Fibroblast of skin of scalp (primary cell): Measurements from ENCODE around the gene ADRA2C.

Source experiments
- DNase-seq: peaks from one replicate; pipeline ENCODE4 v3.0.0-alpha.2; 2013

Gene ADRA2C

DNA sequence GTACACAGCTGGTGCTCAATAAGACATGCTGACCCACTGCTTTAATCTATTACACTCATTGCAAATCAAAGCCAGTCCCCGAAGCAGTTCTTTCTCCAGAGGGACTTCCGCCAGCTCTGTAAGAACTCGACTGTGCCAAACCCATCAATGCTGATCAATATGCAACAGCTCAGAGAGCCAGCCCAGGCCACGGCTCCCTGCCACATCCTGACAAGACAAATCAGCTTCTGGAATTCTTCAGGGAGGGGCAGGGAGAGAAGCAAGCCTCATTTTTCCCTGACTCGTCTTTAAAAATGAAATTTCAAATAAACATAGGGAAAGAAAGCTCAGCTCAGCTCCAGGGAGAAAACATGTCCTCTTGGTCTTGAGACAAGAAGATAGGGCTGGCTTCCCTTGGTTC lies 5.3 kb upstream of the ADRA2C start:
- DNase-seq, result no peak

DNA sequence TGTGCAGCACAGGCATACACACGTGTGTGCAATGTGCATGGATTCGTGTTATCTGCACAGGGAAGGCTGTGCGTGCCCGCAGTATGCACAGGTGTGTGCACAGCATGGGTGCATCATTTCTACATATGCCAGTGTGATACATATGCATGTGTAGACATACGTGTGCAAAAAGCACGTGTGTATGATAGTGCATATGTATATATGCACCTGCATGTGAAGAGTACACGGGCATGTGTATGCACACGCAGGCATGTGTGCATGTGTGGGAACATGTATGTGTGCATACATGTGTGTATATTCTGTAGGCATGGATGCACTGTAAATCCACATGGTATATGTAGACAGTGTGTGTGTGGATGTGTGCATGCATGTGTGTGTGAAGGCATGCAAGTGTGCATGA lies 3.9 kb upstream of the ADRA2C start:
- no peak for DNase-seq

DNA sequence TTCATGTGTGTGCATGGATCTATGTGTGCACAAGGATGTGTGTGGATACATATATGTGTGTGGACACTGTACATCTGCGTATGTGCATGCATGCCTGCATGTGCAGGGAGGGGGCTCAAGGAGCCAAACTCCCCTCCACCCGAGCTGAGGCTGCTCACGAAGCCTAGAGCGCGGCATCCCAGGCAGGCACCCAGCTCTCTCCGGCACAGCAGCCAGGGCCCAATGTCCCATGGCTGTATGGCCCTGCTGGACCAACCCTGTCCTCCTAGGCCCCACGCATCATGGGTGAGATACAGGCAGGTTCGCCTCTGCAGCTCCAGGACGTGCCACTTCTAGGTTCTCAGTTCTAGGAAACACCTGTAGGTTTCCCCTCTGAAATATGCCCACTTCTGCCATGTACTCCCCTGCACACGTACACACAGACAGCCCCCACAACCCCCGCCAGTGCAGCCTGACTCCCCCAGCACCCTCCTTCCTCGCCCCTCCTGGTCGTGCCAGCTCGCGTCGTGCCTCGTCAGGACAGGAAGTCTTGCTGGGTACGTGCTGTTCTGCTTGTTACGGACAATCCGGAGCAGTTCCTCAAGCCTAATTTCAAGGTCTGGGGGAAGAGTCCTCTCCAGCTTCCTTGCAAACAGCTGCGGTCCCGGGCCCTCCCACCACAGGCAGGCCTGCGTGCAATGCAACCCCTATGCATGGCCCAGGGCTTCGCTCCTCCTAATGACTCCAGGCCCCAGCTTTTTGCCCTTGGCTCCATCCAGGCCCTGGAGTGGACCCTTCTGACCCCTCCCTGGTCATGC lies 3.2 kb upstream of the ADRA2C start:
- no peak for DNase-seq

DNA sequence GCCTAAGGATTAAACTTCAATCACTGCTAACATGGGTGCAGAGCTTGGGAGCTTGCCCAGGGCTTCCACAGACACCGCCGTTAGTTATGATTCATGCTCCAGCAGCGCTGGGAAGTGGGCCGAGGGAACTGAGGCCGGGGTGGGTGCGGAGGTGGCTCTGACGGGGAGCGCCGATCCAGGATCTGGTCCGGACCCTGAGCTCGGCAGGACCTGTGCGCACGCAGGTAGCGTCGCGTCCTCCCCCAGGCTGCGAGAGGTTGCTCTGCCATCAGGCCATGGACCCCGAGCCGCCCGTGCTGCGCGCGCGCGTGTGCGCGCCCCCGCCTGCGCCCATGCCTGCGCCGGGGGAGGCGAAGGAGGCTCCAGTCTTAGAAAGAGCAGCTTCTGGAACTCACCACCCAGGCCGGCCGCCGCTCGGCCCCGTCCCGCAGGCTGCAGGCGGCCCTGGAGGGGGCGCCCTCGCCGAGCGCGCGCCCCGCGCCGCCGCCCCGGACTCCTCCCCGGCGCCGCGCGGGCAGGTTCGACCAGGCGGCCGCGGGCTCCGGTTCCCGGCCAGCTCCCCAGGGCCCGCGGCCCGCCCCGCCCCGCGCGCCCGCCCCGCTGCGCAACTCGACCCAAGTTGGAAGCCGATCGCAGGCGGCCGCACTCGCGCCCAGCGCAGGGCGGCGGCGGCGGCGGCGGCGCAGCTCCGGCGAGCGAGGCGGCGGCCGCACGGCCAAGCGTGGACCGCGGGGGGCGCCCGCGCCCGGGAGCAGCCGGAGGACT lies 732 bp upstream of the ADRA2C start:
- peak; percentile 66 for DNase-seq

DNA sequence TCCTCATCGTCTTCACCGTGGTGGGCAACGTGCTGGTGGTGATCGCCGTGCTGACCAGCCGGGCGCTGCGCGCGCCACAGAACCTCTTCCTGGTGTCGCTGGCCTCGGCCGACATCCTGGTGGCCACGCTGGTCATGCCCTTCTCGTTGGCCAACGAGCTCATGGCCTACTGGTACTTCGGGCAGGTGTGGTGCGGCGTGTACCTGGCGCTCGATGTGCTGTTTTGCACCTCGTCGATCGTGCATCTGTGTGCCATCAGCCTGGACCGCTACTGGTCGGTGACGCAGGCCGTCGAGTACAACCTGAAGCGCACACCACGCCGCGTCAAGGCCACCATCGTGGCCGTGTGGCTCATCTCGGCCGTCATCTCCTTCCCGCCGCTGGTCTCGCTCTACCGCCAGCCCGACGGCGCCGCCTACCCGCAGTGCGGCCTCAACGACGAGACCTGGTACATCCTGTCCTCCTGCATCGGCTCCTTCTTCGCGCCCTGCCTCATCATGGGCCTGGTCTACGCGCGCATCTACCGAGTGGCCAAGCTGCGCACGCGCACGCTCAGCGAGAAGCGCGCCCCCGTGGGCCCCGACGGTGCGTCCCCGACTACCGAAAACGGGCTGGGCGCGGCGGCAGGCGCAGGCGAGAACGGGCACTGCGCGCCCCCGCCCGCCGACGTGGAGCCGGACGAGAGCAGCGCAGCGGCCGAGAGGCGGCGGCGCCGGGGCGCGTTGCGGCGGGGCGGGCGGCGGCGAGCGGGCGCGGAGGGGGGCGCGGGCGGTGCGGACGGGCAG lies 792 bp downstream of the ADRA2C start:
- DNase-seq, result peak; percentile 17

DNA sequence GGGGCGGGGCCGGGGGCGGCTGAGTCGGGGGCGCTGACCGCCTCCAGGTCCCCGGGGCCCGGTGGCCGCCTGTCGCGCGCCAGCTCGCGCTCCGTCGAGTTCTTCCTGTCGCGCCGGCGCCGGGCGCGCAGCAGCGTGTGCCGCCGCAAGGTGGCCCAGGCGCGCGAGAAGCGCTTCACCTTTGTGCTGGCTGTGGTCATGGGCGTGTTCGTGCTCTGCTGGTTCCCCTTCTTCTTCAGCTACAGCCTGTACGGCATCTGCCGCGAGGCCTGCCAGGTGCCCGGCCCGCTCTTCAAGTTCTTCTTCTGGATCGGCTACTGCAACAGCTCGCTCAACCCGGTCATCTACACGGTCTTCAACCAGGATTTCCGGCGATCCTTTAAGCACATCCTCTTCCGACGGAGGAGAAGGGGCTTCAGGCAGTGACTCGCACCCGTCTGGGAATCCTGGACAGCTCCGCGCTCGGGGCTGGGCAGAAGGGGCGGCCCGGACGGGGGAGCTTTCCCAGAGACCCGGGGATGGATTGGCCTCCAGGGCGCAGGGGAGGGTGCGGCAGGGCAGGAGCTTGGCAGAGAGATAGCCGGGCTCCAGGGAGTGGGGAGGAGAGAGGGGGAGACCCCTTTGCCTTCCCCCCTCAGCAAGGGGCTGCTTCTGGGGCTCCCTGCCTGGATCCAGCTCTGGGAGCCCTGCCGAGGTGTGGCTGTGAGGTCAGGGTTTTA lies 1.5 kb downstream of the ADRA2C start:
- no peak for DNase-seq

DNA sequence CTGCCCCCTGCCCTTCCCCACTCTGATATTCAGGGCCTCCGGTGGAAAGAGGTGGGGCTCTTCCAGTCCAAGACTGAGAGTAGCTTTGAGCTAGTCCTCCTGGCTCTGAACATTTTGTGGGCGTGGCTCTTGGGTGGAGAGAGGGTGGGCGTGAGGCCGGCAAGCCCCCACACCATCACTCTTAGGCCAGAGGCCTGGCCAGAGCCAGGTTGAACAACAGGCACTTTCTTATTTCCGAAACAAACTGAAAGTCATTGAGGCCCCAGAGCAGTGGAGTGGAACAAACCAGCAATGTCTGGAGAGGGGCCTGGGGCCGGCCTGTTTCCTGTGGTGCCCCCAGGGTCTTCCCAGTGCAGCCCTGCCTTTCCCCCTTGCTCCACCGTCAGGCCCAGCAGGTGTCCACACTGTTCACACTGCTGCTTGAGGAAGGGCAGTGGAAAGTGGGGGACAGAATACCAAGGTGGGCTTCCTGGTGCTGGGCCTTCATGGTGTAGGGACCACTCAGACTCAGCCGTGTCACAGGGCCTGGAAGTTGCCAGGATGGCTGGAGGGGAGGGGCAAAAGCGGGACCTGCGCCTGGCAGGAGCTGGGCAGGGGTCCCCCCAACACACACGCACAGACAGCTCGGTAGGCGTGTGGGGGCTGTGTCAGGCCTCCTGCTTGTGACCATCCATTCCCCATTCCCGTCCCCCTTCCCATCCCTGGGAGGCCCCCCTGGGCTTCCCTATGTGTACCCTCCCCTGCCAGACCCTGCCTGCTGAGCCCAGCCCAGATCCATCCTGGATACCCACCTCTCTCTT lies 2.9 kb downstream of the ADRA2C start:
- DNase-seq, result no peak

DNA sequence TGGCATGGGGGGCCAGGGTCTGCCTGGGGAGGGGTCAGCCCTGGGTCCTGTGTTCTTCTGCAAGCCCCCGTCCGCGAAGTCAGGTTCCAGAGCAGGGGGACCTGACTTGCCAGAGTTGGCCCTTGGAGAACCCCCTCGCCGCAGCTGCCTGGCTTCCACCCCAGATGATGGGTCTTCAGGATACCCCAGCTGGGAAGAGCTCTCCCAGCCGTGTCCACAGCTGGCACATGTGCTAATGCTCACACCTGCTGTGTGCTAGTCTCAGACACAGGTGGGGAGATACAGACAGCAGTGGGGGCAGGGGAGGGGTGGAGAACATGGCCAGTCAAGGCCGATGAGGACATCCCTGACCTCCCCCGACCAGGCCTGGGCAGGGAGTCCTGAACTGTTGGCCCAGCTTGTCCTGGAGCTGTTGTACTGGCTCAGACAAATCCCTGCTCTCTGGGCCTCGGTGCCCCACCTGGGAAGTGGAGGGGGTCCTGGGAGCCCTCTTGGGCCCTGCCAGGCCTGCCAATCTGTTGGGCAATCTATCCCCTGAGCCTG lies 3.5 kb downstream of the ADRA2C start:
- DNase-seq, result no peak

DNA sequence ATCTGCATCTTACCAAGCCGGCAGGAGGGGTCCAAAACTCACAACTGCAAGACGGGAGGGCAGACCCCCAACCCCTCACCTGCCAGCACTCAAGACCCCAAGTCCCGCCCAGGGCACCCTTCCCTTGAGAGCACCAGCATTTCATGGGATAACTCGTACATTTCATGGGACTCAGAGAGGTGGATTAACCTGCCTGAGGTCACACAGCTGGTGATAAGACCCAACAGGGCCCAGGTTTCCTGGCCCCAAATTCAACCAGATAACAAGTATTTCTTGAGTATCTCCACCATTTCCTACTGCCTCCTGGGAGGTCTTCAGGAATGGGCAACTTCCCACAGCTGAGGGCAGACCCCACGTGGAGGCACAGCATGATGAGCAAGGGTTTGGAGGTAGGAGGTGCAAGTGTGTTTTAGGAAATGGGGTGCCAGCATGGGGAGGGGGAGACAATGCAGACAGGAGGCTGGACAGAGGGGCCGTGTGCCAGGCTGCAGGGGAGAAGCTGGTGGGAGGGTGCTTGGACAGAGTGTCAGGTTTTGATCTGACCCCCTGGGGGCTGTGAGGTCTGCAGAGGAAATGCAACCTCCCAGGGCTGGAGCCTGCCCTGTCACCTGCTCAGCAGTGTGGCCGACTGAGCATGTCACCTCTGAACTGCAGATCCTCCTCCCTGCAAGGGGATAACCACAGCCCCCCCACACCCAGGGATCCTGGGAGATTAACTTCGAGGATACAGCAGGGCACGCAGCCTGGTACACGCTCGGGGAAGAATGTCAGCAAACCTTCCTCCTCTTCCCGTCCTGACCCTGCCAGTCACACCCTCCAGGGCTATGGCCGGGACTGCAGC lies 4.4 kb downstream of the ADRA2C start:
- no peak for DNase-seq

DNA sequence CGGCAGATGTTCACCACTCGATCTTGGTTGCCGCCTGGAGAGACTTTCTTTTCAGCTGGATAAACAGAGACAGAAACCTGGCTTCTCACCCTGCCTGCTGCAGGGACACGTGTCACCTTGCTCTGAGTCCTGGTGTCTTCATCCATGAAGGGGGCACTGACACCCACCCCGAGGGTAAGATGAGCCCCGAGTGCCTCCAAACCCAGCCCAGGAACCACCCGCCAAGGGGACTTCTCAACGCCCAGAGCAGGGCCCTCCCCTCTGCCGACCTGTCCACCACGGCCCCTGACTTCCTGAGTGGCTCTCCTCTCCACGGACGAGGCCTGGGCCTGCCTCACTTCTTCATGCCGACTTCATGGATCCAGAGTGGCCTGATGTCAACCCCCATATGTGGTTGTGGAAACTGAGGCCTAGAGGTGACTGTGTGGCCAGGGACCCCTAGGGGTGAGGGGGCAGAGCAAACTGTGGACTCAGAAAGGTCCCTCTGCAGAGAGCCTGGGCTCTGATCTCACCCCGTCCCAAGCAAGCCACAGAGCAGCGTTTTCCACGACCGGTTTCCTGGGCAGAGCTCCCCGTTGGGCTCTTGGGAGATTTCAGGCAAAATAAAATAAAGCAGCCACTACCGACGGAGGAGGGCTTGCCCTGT lies 5.1 kb downstream of the ADRA2C start:
- DNase-seq, result no peak

DNA sequence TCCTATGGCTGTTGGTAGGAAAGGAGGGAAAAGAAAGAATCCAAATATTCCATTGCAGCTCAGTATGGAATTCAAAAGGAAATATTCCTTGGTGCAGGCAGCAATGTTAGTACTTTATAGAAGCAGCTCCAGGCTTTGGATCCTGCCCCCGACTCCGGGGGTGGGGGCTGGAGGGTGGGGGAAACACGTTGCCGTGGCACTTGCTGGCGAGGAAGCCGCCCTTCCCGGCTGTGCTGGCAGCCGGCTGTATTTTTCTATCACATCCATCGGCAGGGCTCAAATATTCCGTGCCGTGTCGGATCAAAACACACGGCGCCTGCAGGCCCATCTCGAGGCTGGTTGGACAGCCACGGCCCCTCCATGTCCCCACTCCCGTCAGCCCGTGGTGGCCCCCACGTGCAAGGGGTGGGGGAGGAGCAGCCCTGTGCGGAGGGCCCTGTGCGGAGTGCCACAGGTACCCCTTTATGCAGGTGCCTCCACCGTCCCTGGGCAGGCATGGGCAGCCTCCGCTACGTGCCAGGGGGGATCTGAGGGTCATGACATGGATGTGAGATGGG lies 5.8 kb downstream of the ADRA2C start:
- no peak for DNase-seq

DNA sequence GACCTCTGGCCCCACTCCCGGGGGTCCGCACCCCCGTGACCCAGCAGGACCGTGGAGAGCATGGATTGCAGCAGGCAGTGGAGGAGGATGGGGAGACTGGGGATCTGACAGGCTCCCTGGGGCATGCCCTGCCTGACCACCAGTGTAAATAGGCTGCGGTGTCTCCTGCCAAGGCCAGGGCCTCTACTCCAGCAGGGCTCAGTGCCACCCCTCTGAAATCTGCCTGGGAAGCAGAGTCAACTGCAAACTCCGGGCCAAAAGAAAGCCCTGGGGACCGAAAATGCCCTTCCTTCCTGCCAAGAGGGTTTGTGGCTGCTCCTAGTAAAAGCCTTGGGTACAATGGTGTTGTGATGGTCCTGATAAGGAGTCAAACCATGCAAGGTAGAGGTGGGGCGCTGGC lies 6.4 kb downstream of the ADRA2C start:
- DNase-seq, result no peak

DNA sequence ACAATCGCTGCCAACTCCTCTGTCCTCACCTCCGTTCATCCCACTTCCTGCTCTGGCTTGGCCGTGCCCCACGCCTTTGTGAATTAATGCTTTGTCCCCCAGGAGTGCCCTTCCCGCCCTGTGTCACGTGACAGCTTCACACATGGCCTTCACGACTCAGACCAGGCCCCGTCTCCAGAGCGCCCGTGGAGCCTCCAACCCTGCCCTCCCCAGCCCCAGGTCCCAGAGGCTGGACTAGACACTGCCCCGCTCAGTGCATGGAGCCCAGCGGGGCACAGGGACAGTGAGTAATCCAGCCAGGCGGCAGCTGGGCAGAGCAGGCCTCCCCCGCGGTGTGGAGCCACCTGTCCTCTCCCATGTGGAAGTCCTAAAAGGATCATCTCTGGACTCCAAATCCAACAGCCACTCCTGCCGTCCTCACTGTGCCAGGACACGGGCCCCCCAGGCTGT lies 7.4 kb downstream of the ADRA2C start:
- no peak for DNase-seq

DNA sequence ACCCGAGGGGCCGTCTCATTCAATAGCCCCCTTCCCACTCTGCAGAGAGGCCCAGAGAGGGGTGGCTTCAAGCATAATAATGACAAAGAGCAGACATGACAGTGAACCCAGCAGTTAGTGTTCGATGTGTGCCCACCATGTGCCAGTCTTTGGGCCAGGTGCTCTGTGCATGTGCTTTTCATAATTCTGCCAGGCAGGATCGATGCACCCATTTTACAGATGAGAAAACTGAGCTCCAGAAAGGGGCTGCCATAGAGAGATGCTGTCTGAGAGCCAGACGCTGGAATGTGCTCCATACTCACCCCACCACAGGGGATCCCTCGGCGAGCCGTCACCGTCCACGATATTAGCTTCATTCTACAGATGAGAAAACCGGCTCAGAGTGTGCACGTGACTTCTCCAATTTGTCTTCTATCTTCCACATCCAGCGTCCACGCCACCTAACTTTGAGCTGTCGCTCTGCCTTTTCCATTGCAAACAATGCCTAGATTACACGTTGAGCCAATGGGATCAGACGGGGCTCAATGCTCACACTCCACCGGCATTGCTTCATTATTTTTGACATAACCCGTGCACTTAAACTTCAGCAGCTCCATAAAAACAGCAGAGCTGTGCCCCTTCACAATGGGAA lies 8.2 kb downstream of the ADRA2C start:
- no peak for DNase-seq

DNA sequence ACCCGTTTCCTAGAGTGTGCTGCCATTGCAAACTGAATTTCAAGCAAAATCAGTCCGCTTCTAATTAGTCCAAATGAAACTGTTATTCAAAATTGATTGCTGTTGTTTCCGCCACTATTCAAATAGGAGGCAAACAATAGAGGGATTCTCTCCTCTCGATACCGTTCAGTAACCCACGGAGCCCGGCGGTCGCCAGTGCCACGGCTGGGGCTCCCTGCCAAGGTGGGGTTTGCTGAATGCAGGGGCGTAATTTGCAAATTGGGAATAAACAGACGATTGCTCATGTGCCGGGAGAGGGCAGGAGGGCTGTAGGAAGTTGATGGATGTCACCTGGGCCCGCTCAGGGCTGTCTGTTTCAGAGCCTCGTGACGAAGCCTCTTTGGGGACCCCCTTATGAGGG lies 8.8 kb downstream of the ADRA2C start:
- DNase-seq, result no peak

DNA sequence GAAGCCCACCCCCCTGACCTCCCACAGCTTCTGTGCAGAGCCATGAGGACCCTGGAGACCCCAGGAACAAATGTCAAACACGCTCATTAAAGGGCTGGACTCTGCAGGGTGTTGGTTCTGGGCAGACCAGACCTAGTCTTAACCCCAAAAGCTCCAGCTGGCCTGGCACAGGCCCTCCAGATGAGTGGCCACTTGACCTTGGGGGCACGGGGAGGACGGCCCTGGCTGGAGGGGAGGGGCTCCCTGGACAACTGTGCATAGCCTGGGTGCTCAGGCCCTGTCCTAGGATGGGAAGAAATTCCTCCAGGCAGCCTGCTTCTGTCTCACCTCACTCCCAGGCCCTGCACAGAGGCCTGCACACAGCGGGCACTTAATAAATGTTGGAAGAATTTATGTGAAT lies 9.4 kb downstream of the ADRA2C start:
- DNase-seq, result no peak

DNA sequence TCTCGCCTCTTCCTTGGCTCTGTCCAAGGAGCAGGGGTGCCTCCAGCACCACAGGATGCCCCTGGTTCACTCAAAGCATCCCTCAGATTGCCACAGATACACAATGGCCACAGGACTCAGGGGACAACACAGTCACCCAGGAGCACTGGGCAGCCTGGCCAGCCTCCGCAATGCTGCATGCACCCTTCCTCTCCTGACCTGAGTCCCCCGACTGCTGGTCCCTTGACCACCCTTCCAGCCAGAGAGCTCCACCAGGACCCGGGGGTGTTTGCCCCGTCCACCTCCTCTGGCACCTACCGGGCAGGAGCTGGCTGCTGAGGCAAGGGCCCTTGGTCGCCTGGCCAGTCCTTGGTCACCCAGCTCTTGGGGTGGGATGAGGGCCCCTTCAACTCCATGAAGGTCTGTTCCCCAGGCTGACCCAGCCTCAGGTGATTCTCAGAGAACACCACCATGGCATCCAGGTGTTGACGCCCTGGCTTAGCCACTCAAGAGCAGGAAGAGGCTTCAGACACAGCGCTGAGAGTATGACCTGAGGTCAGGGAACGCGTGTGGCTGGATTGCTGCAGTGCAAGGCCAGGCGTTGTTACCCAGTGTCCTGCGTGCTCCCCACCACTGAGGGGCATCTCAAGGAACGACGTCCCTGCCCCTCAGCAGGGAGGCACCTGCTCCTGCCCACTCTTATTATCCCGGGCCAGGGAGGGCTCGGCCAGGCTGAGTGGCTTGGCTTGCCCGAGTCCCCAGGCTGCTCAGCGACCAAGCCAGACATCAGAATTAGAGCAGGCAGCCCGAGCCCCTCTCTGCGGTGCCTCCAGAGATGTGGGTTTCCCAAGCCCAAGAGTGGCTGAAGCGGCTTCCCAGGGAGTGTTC lies 10.2 kb downstream of the ADRA2C start:
- DNase-seq, result no peak

DNA sequence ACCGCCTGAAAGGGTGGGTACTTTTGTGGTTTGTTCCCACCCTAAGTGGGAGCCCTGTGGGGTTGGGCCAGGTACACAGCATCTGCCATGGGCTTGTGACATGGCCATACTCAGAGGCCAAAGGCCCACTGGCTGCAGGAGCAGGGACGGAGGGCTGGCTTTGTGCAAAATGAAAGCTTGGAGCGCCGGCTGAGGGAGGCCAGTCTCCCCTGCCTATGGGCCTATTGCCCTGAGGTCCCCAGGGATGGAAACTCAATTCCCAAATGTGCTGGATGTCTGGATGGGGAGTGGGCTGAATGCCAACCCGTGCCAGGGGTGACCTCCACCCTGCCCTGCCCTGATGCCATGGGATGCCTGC lies 10.8 kb downstream of the ADRA2C start:
- no peak for DNase-seq
